Suprapubic skin (tissue), 4 donors: ENCODE data around the gene ARHGAP19. TPM values are rescaled to one million over a fixed set of nuclear protein-coding genes. Genes with fewer than 3 reads are reported as not detected.

Experiments
- DNase-seq, 2 donors: peaks; one replicate each; pipeline ENCODE4 v3.0.0-alpha.2; 2019; ENCODE audit warnings: low spot score in 2 of 2
- H3K27ac ChIP-seq: fragments of 200-600 bp; sonication (generic); one replicate; pipeline ENCODE4 v1.5.1; 2019
- H3K27me3 ChIP-seq: fragments of 200-600 bp; sonication (generic); one replicate; pipeline ENCODE4 v1.5.1; 2019
- H3K36me3 ChIP-seq: fragments of 200-600 bp; sonication (generic); one replicate; pipeline ENCODE4 v1.5.1; 2019
- H3K4me1 ChIP-seq: fragments of 200-600 bp; sonication (generic); one replicate; pipeline ENCODE4 v1.5.1; 2019
- H3K4me3 ChIP-seq: fragments of 200-600 bp; sonication (generic); one replicate; pipeline ENCODE4 v1.5.1; 2019; ENCODE audit warnings: mild to moderate bottlenecking
- H3K9me3 ChIP-seq: fragments of 200-600 bp; sonication (generic); one replicate; pipeline ENCODE4 v1.5.1; 2019
- CTCF ChIP-seq, 2 donors: fragments of 200-600 bp in 1 of 2; fragments of 450-650 bp in 1 of 2; sonication (generic) in 1 of 2; IDR thresholded peaks; one replicate each; pipeline ENCODE4 v1.5.1; 2016 to 2019; ENCODE audit warnings: antibody characterized with exemption in 2 of 2, mild to moderate bottlenecking in 1 of 2, moderate library complexity in 1 of 2
- EP300 ChIP-seq: sonication (generic); formaldehyde crosslinking; IDR thresholded peaks from one replicate; pipeline ENCODE4 v1.6.1; 2017; ENCODE audit warnings: antibody characterized with exemption
- POLR2A ChIP-seq, 2 donors: fragments of 450-650 bp; IDR thresholded peaks; one replicate each; pipeline ENCODE4 v1.6.1; 2017; ENCODE audit warnings: antibody characterized with exemption in 2 of 2, mild to moderate bottlenecking in 2 of 2, moderate library complexity in 2 of 2
- POLR2AphosphoS5 ChIP-seq, 3 donors: sonication (generic); formaldehyde crosslinking; IDR thresholded peaks; one replicate each; pipeline ENCODE4 v1.6.1; 2017; ENCODE audit warnings: antibody characterized with exemption in 3 of 3
- WGBS: methylation state at CpG from one replicate; pipeline ENCODE4 v1.1.5; 2018; 5-methylcytosine and 5-hydroxymethylcytosine counted together
- total RNA-seq, 4 donors: library from RNA; depleted of rRNA; stranded (reverse); fragments of >200 nt; gene quantifications; one replicate each; pipeline ENCODE4 v1.1.0, GENCODE V29; 2016

Gene ARHGAP19
- total RNA-seq, 4 donors from 2014 or later: 8.0 to 12.8 (median 11.2) TPM

GRCh38 chr10:97280783-97281182 lies 11.7 kb downstream of the ARHGAP19 start:
- TF ChIP-seq CTCF (IDR thresholded peaks at IDR 0.05) (no peak), POLR2A (IDR thresholded peaks at IDR 0.05) (no peak), POLR2AphosphoS5 (IDR thresholded peaks at IDR 0.05) (no peak), EP300 (no peak)
- H3K4me3 ChIP-seq: no peak overlapping the region
- WGBS: 75% methylated on average over 3 of the region's 3 CpGs
- H3K9me3 ChIP-seq: no peaks in the 10 kb centered on the region
- H3K27ac ChIP-seq: no peak overlapping the region
- peak in 1 of 2 donors; percentile 35 for DNase-seq
- H3K36me3 ChIP-seq: no peaks in the 10 kb centered on the region
- H3K27me3 ChIP-seq: no peaks in the 10 kb centered on the region
- H3K4me1 ChIP-seq: peaks cover 21% of the 10 kb centered on the region

- Histone ChIP-seq H3K4me1 (peaks cover 21% of the 10 kb centered on the region), H3K27ac (peak overlapping the region; percentile 42), H3K9me3 (no peaks in the 10 kb centered on the region), H3K4me3 (no peak overlapping the region), H3K36me3 (no peaks in the 10 kb centered on the region), H3K27me3 (no peaks in the 10 kb centered on the region)
- WGBS: 69% methylated on average over 9 of the region's 9 CpGs
- TF ChIP-seq CTCF (IDR thresholded peaks at IDR 0.05): no peak
- no peak for TF ChIP-seq POLR2A (IDR thresholded peaks at IDR 0.05)
- no peak for TF ChIP-seq POLR2AphosphoS5 (IDR thresholded peaks at IDR 0.05)
- TF ChIP-seq EP300: no peak
- no peak for DNase-seq
Measured at GRCh38 chr10:97279121-97279815, 13.2 kb downstream of the ARHGAP19 start.

- Histone ChIP-seq H3K9me3 (no peaks in the 10 kb centered on the region), H3K27ac (peak overlapping the region; percentile 42), H3K36me3 (no peaks in the 10 kb centered on the region), H3K27me3 (no peaks in the 10 kb centered on the region), H3K4me1 (peaks cover 21% of the 10 kb centered on the region), H3K4me3 (no peak overlapping the region)
- peak in 1 of 3 donors; percentile 62 for TF ChIP-seq POLR2AphosphoS5 (IDR thresholded peaks at IDR 0.05)
- TF ChIP-seq POLR2A (IDR thresholded peaks at IDR 0.05): no peak
- TF ChIP-seq CTCF (IDR thresholded peaks at IDR 0.05): peak; percentile 39 to 51
- TF ChIP-seq EP300: no peak
- no peak for DNase-seq
Measured at GRCh38 chr10:97278491-97278989, 13.9 kb downstream of the ARHGAP19 start.

- TF ChIP-seq CTCF (IDR thresholded peaks at IDR 0.05): no peak
- no peak for TF ChIP-seq POLR2A (IDR thresholded peaks at IDR 0.05)
- TF ChIP-seq EP300: no peak
- no peak for TF ChIP-seq POLR2AphosphoS5 (IDR thresholded peaks at IDR 0.05)
- Histone ChIP-seq H3K4me3 (no peak overlapping the region), H3K36me3 (no peaks in the 10 kb centered on the region), H3K27me3 (no peaks in the 10 kb centered on the region), H3K4me1 (peaks cover 21% of the 10 kb centered on the region), H3K27ac (no peak overlapping the region), H3K9me3 (no peaks in the 10 kb centered on the region)
- DNase-seq: no peak
- 56% methylated on average over 1 of the region's 1 CpG for WGBS
Measured at GRCh38 chr10:97277551-97277950, 14.9 kb downstream of the ARHGAP19 start.

- no peak overlapping the region for H3K4me3 ChIP-seq
- no peaks in the 10 kb centered on the region for H3K27me3 ChIP-seq
- H3K9me3 ChIP-seq: no peaks in the 10 kb centered on the region
- H3K27ac ChIP-seq: no peak overlapping the region
- no peaks in the 10 kb centered on the region for H3K36me3 ChIP-seq
- H3K4me1 ChIP-seq: peaks cover 21% of the 10 kb centered on the region
- WGBS: 84% methylated on average over 3 of the region's 9 CpGs
- no peak for TF ChIP-seq POLR2A (IDR thresholded peaks at IDR 0.05)
- no peak for TF ChIP-seq POLR2AphosphoS5 (IDR thresholded peaks at IDR 0.05)
- TF ChIP-seq EP300: no peak
- TF ChIP-seq CTCF (IDR thresholded peaks at IDR 0.05): no peak
- DNase-seq: no peak
Measured at GRCh38 chr10:97274828-97275227, 17.6 kb downstream of the ARHGAP19 start.
